ENCODE data around the gene SPHKAP. TPM values are rescaled to one million over a fixed set of nuclear protein-coding genes. Genes with fewer than 3 reads are reported as not detected.

The SPHKAP gene
- total and polyA plus RNA-seq, 10 donors: 0.02 to 8.2 (median 0.91) TPM; not detected in 1

DNA sequence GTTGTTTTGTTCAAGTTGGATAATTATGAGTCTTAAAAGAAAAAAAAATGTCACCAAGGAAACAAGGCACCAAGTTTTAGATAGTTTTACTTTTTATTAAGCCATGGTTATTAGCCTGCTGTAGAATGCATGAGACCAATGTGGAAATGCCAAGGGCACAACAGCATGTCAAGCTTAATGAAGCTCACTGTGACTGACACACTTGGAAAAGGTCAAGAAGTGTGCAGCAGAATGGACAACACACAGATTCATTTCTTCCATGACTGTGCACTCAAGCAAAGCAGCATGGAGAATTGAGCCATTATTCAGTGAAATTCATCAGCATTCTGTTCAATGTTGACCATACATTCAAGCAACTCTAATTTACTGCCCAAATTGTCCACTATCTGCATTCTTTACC is 23.6 kb downstream of the SPHKAP start:
- Histone ChIP-seq H3K36me3 (no peaks in the 10 kb centered on the region), H3K27ac (no peak overlapping the region), H3K4me1 (no peaks in the 10 kb centered on the region), H3K9me3 (peaks cover 0 to 37% (median 21%) of the 10 kb centered on the region in 8 donors), H3K27me3 (replicated peaks in 1 of 7) (no peaks in the 10 kb centered on the region), H3K4me3 (no peak overlapping the region)
- TF ChIP-seq POLR2AphosphoS5 (IDR thresholded peaks at IDR 0.05) (no peak), POLR2A (IDR thresholded peaks at IDR 0.05) (no peak)
- TF ChIP-seq, protein P1, sequence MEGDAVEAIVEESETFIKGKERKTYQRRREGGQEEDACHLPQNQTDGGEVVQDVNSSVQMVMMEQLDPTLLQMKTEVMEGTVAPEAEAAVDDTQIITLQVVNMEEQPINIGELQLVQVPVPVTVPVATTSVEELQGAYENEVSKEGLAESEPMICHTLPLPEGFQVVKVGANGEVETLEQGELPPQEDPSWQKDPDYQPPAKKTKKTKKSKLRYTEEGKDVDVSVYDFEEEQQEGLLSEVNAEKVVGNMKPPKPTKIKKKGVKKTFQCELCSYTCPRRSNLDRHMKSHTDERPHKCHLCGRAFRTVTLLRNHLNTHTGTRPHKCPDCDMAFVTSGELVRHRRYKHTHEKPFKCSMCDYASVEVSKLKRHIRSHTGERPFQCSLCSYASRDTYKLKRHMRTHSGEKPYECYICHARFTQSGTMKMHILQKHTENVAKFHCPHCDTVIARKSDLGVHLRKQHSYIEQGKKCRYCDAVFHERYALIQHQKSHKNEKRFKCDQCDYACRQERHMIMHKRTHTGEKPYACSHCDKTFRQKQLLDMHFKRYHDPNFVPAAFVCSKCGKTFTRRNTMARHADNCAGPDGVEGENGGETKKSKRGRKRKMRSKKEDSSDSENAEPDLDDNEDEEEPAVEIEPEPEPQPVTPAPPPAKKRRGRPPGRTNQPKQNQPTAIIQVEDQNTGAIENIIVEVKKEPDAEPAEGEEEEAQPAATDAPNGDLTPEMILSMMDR (IDR thresholded peaks at IDR 0.05 in 8 of 11, conservative IDR thresholded peaks at IDR 0.05 in 3 of 11): no peak
- intact Hi-C loops (cut with DNase I; ENCODE audit: low total_unique reads): no loop called here
- DNase-seq: no peak

DNA sequence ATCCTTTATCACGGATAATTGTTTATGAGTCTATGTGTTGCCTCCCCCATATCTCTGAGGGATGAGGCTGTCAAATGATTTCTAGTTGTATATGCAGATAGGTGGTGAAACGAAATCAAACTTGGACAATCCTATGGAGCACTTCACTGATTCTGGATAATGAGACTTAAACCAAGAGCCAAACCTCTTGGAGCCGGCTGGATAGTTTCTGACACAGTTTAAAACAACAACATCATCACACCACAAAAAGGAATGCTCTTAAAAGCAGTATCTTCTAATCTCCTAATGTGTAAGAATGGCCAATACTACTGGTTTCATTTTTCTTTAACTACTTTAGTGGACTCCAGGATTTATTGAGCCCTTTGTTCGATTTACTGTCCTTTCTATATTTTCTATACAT is 36.5 kb downstream of the SPHKAP start:
- intact Hi-C loops (cut with DNase I; ENCODE audit: low total_unique reads): no loop called here
- 62 to 75% (median 66%) methylated on average over 4 of the region's 4 CpGs for WGBS, 5 donors
- no peaks in the 10 kb centered on the region for H3K4me1 ChIP-seq
- no peaks in the 10 kb centered on the region for H3K27me3 ChIP-seq (replicated peaks in 1 of 7)
- no peaks in the 10 kb centered on the region for H3K36me3 ChIP-seq
- no peak overlapping the region for H3K4me3 ChIP-seq
- no peak for DNase-seq
- peaks cover 0 to 9% (median 0%) of the 10 kb centered on the region in 8 donors for H3K9me3 ChIP-seq
- TF ChIP-seq, protein P1 (IDR thresholded peaks at IDR 0.05 in 8 of 11, conservative IDR thresholded peaks at IDR 0.05 in 3 of 11): no peak
- TF ChIP-seq POLR2A (IDR thresholded peaks at IDR 0.05) (no peak), POLR2AphosphoS5 (IDR thresholded peaks at IDR 0.05) (no peak)
- H3K27ac ChIP-seq: no peak overlapping the region

DNA sequence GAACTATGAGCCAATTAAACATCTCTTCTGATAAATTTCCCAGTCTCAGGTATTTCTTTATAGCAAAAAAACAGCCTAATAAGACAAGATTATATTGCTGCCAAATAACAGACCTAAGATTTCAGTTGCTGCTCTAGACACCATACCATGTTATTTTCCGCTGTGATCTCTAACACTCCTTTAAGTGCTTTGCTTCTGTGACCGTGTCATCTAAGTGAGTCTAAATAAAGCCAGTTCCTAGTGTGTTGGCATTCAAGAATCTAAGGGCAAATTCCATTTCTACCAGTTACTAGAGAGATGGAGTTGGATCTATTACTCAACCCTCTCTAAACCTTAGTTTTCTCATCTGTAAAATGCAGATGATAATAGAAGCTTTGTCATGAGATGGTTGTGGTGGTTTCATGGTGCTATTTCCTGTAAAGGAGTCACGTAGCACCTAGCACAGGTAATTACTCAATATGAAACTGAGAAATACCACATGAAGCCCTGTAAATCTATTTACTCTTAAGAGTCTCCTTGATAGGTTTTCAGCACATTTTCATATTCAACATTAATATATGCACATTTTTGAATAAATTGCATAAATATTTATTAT is 40.5 kb downstream of the SPHKAP start:
- Histone ChIP-seq H3K27me3 (replicated peaks in 1 of 7) (no peaks in the 10 kb centered on the region), H3K36me3 (no peaks in the 10 kb centered on the region), H3K9me3 (peaks cover 0 to 5% (median 0%) of the 10 kb centered on the region in 8 donors), H3K27ac (no peak overlapping the region), H3K4me3 (no peak overlapping the region), H3K4me1 (no peaks in the 10 kb centered on the region)
- TF ChIP-seq, protein P1 (IDR thresholded peaks at IDR 0.05 in 8 of 11, conservative IDR thresholded peaks at IDR 0.05 in 3 of 11): no peak
- TF ChIP-seq POLR2AphosphoS5 (IDR thresholded peaks at IDR 0.05) (no peak), POLR2A (IDR thresholded peaks at IDR 0.05) (no peak)
- intact Hi-C loops (cut with DNase I; ENCODE audit: low total_unique reads): no loop called here
- DNase-seq: no peak
- 60 to 81% (median 67%) methylated on average over 3 of the region's 3 CpGs for WGBS, 5 donors

DNA sequence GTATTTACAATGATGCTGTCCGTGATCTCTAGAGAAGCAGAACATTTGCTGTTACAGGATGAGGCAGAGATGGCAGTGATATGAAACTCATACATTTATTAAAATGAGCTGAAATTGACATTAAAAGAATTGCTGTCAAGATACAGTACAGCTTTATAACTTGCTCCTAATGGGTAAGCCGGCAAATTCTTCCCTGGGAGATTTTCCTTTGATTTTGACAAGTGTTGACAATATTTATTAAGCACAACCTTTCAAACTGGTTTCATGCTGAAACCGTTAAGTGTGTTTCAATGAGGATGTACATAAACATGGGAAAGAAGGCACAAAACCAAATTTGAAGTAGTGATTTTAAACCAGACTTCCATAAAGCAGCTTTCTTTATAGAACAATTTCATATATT is 45.5 kb downstream of the SPHKAP start:
- no peaks in the 10 kb centered on the region for H3K27me3 ChIP-seq (replicated peaks in 1 of 7)
- no peak overlapping the region for H3K4me3 ChIP-seq
- peaks cover 0 to 5% (median 0%) of the 10 kb centered on the region in 8 donors for H3K9me3 ChIP-seq
- no peak overlapping the region for H3K27ac ChIP-seq
- H3K36me3 ChIP-seq: no peaks in the 10 kb centered on the region
- WGBS, 5 donors: 66 to 83% (median 79%) methylated on average over 3 of the region's 3 CpGs
- DNase-seq: no peak
- H3K4me1 ChIP-seq: no peaks in the 10 kb centered on the region
- intact Hi-C loops (cut with DNase I; ENCODE audit: low total_unique reads): no loop called here
- TF ChIP-seq, protein P1 (IDR thresholded peaks at IDR 0.05 in 8 of 11, conservative IDR thresholded peaks at IDR 0.05 in 3 of 11): no peak
- TF ChIP-seq POLR2A (IDR thresholded peaks at IDR 0.05) (no peak), POLR2AphosphoS5 (IDR thresholded peaks at IDR 0.05) (no peak)

All from spleen (tissue), 11 donors.